Panc1 (cell line): ENCODE results near the gene SMCHD1. TPM values are rescaled to one million over a fixed set of nuclear protein-coding genes. Genes with fewer than 3 reads are reported as not detected.
"Not testable (repeated sequence)": the region's sequence is repeated elsewhere in the genome, so short reads cannot be mapped to it uniquely, and the experiment has no call there.

Experiments
- ATAC-seq: fragments of 200-7000 bp; cut with Tn5 transposase; 2 replicates; pipeline ENCODE4 v1.9.1; 2020; ENCODE audit warnings: mild to moderate bottlenecking, moderate library complexity
- BruUV-seq: library from RNA; stranded (reverse); fragments of 400-500 nt; replicated peaks from 2 replicates; lab custom pipeline; 2021; lab: Mats Ljungman, UMichigan
- CTCF ChIA-PET: fragments of 300-600 bp; sonication (Branson Sonifier 250); formaldehyde crosslinking; loops from one replicate; lab custom pipeline; 2022; ENCODE audit warnings: antibody characterized with exemption; lab: Charles Lee
- POLR2A ChIA-PET: fragments of 300-600 bp; sonication (Branson Sonifier 250); formaldehyde crosslinking; loops from one replicate; lab custom pipeline; 2022; ENCODE audit warnings: antibody characterized with exemption; lab: Charles Lee
- DNase-seq: peaks from one replicate; pipeline ENCODE4 v3.0.0-alpha.2; 2010; ENCODE audit warnings: low read depth, low spot score
- H3K27ac ChIP-seq: 2 replicates; pipeline ENCODE4 v1.5.1; 2011; ENCODE audit warnings: mild to moderate bottlenecking, low read length, inconsistent platforms
- H3K27me3 ChIP-seq: fragments of 200-500 bp; sonication (Bioruptor generic); 2 replicates; pipeline ENCODE4 v1.6.0; 2014; ENCODE audit warnings: low read length, inconsistent platforms; ENCODE audit not compliant: control insufficient read depth, insufficient read depth
- H3K36me3 ChIP-seq: fragments of 200-500 bp; sonication (Bioruptor generic); 2 replicates; pipeline ENCODE4 v1.5.1; 2014; ENCODE audit warnings: inconsistent platforms, mild to moderate bottlenecking, low read length, moderate library complexity; ENCODE audit not compliant: control insufficient read depth, insufficient read depth
- H3K4me1 ChIP-seq: 2 replicates; pipeline ENCODE4 v1.5.1; 2011; ENCODE audit warnings: inconsistent platforms, mild to moderate bottlenecking, low read length, moderate library complexity; ENCODE audit not compliant: control insufficient read depth, insufficient read depth
- H3K4me3 ChIP-seq, 2 experiments: 2 replicates each; pipeline ENCODE4 v1.5.1; 2011 to 2012; ENCODE audit warnings: low read depth in 2 of 2, low read length in 2 of 2, mild to moderate bottlenecking in 2 of 2, inconsistent platforms in 1 of 2, moderate library complexity in 1 of 2
- H3K9me3 ChIP-seq: fragments of 200-500 bp; sonication (Bioruptor generic); 2 replicates; pipeline ENCODE4 v1.5.1; 2014; ENCODE audit warnings: low read depth, mild to moderate bottlenecking, inconsistent platforms, low read length, moderate library complexity; ENCODE audit not compliant: control insufficient read depth, insufficient read depth
- POLR2AphosphoS5 ChIP-seq: IDR thresholded peaks from 2 replicates; pipeline ENCODE4 v1.6.1; 2012; ENCODE audit warnings: mild to moderate bottlenecking, low read depth, low read length, moderate library complexity
- SIN3A ChIP-seq: IDR thresholded peaks from 2 replicates; pipeline ENCODE4 v1.6.1; 2012; ENCODE audit warnings: low read depth, mild to moderate bottlenecking, low read length, moderate library complexity, borderline replicate concordance; ENCODE audit not compliant: insufficient read depth
- TCF7L2 ChIP-seq: IDR thresholded peaks from 2 replicates; pipeline ENCODE4 v1.6.1; 2011; ENCODE audit warnings: mild to moderate bottlenecking, low read depth, low read length, inconsistent platforms
- in situ Hi-C: cut with HindIII; loops from 2 replicates; pipeline ENCODE4 v1.10.0; 2016; ENCODE audit warnings: low sequenced_read_pairs, low pct_unique_long_range_greater_than_20kb
- intact Hi-C: fragments of 100-400 bp; cut with micrococcal nuclease; formaldehyde crosslinking; loops from one replicate; pipeline ENCODE4 v1.10.0; 2022; ENCODE audit not compliant: unreplicated experiment
- total RNA-seq: library from RNA; stranded (reverse); gene quantifications from one replicate; pipeline ENCODE4 v1.2.1, GENCODE V29; 2021; ENCODE audit not compliant: unreplicated experiment
- TF ChIP-seq, protein P1 (sequence below): fragments of 450-650 bp; IDR thresholded peaks from 2 replicates; pipeline ENCODE4 v1.5.1; 2017; ENCODE audit warnings: mild to moderate bottlenecking
- TF ChIP-seq, protein P2 (sequence below), 2 experiments: IDR thresholded peaks; 2 replicates each; pipeline ENCODE4 v1.6.1; 2011 to 2012; ENCODE audit warnings: low read depth in 2 of 2, control low read depth in 1 of 2, low read length in 1 of 2, mild to moderate bottlenecking in 1 of 2, moderate library complexity in 1 of 2; ENCODE audit not compliant: insufficient read depth in 1 of 2

SMCHD1 gene
- total RNA-seq, 1 experiment from 2014 or later, result 40.9 TPM

DNA sequence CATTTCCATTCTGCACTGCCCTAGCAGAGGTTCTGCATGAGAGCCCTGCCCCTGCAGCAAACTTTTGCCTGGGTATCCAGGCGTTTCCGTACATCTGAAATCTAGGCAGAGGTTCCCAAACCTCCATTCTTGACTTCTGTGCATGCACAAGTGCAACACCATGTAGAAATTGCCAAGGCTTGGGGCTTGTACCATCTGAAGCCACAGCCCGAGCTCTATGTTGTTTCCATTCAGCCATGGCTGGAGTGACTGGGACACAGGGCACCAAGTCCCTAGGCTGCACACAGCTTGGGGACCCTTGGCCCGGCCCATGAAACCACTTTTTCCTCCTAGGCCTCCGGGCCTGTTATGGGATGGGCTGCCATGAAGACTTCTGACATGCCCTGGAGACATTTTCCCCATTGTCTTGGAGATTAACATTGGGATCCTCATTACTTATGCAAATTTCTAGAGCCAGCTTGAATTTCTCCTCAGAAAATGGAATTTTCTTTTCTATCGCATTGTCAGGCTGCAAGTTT is 154.2 kb downstream of the SMCHD1 start:
- H3K27ac ChIP-seq, BruUV-seq, POLR2A ChIA-PET, H3K27me3 ChIP-seq, intact Hi-C loops, H3K9me3 ChIP-seq, H3K4me3 ChIP-seq, H3K36me3 ChIP-seq, ATAC-seq, in situ Hi-C loops, H3K4me1 ChIP-seq, DNase-seq: not testable (repeated sequence)
- CTCF ChIA-PET, result interaction anchor here (0.7 kb wide), 1 partner anchor 11 kb away, joined by 3 read pairs; no protein-coding TSS in a partner anchor

DNA sequence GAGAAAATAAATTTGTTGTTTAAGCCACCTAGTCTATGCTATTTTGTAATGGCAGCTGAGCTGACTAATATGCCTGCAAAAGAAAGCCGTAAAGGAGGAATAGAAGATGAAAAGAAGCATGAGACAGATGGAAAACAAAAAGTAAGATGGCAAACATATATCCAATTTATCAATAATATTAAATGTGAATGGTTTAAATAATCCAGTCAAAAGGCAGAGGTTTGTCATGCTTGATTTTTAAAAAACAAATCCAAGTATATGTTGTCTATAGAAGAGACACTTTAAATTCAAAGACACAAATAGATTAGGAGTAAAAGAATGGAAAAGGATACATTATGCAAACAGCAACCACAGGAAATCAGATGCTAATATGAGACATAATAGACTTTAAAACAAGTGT is 155.9 kb downstream of the SMCHD1 start:
- Histone ChIP-seq H3K4me1 (no peaks in the 10 kb centered on the region), H3K9me3 (0 out of 2 replicates have a peak, but pooled peaks cover 6% of the 10 kb centered on the region), H3K36me3 (no peaks in the 10 kb centered on the region), H3K27ac (no peak overlapping the region), H3K27me3 (no peaks in the 10 kb centered on the region), H3K4me3 (no peak overlapping the region)
- BruUV-seq, result no TSS peak
- CTCF ChIA-PET, result no interaction called here
- no peak for ATAC-seq
- POLR2A ChIA-PET, result no interaction called here
- TF ChIP-seq, protein P1, sequence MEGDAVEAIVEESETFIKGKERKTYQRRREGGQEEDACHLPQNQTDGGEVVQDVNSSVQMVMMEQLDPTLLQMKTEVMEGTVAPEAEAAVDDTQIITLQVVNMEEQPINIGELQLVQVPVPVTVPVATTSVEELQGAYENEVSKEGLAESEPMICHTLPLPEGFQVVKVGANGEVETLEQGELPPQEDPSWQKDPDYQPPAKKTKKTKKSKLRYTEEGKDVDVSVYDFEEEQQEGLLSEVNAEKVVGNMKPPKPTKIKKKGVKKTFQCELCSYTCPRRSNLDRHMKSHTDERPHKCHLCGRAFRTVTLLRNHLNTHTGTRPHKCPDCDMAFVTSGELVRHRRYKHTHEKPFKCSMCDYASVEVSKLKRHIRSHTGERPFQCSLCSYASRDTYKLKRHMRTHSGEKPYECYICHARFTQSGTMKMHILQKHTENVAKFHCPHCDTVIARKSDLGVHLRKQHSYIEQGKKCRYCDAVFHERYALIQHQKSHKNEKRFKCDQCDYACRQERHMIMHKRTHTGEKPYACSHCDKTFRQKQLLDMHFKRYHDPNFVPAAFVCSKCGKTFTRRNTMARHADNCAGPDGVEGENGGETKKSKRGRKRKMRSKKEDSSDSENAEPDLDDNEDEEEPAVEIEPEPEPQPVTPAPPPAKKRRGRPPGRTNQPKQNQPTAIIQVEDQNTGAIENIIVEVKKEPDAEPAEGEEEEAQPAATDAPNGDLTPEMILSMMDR, result no peak
- no peak for TF ChIP-seq TCF7L2
- no peak for TF ChIP-seq POLR2AphosphoS5
- TF ChIP-seq SIN3A, result no peak
- TF ChIP-seq, protein P2, sequence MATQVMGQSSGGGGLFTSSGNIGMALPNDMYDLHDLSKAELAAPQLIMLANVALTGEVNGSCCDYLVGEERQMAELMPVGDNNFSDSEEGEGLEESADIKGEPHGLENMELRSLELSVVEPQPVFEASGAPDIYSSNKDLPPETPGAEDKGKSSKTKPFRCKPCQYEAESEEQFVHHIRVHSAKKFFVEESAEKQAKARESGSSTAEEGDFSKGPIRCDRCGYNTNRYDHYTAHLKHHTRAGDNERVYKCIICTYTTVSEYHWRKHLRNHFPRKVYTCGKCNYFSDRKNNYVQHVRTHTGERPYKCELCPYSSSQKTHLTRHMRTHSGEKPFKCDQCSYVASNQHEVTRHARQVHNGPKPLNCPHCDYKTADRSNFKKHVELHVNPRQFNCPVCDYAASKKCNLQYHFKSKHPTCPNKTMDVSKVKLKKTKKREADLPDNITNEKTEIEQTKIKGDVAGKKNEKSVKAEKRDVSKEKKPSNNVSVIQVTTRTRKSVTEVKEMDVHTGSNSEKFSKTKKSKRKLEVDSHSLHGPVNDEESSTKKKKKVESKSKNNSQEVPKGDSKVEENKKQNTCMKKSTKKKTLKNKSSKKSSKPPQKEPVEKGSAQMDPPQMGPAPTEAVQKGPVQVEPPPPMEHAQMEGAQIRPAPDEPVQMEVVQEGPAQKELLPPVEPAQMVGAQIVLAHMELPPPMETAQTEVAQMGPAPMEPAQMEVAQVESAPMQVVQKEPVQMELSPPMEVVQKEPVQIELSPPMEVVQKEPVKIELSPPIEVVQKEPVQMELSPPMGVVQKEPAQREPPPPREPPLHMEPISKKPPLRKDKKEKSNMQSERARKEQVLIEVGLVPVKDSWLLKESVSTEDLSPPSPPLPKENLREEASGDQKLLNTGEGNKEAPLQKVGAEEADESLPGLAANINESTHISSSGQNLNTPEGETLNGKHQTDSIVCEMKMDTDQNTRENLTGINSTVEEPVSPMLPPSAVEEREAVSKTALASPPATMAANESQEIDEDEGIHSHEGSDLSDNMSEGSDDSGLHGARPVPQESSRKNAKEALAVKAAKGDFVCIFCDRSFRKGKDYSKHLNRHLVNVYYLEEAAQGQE (IDR thresholded peaks at IDR 0.05; ENCODE audit: insufficient read depth in 1 of 2, low read depth in 2 of 2, low read length in 1 of 2), result no peak
- intact Hi-C loops, result no loop called here
- DNase-seq, result no peak
- in situ Hi-C loops, result no loop called here

DNA sequence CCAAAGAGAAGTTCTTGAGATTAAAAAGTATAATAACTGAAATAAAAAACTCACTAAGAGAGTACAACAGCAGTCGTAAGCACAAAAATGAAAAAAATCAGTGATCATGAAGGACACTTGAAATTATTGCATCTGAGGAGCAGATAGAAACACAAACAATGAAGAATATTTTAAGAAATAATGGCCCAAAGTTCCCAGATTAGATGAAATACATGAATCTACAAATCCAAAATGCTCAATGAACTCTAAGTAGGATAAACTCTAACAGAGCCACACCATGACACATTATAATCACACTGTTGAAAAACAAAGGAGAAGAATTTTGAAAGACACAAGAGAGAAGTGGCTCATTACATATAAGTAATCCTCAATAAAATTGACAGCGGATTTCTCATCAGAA is 159.4 kb downstream of the SMCHD1 start:
- in situ Hi-C loops (no loop called here), intact Hi-C loops (no loop called here)
- POLR2A ChIA-PET, result no interaction called here
- Histone ChIP-seq H3K27me3 (no peaks in the 10 kb centered on the region), H3K4me3 (no peak overlapping the region), H3K27ac (no peak overlapping the region), H3K36me3 (no peaks in the 10 kb centered on the region), H3K9me3 (0 out of 2 replicates have a peak, but pooled peaks cover 6% of the 10 kb centered on the region), H3K4me1 (no peaks in the 10 kb centered on the region)
- TF ChIP-seq SIN3A (no peak), POLR2AphosphoS5 (no peak), TCF7L2 (no peak)
- TF ChIP-seq, protein P2 (IDR thresholded peaks at IDR 0.05; ENCODE audit: insufficient read depth in 1 of 2, low read depth in 2 of 2, low read length in 1 of 2), result no peak
- TF ChIP-seq, protein P1, result no peak
- BruUV-seq, result no TSS peak
- CTCF ChIA-PET, result interaction anchor here (0.5 kb wide), 1 partner anchor 38 kb away, joined by 3 read pairs; no protein-coding TSS in a partner anchor
- DNase-seq, result no peak
- ATAC-seq, result no peak
